Activated CD4-positive, alpha-beta T cell treated with anti-CD3 and anti-CD28 coated beads for 24 hours (primary cell): ENCODE measurements around the gene DOCK6.

Experiments used
- DNase-seq, 2 donors: peaks; one replicate each; pipeline ENCODE4 v3.0.0-alpha.2; 2020; ENCODE audit warnings: low read depth in 2 of 2

DOCK6 gene

GRCh38 chr19:11273989-11274388 lies 11.7 kb upstream of the DOCK6 start:
- DNase-seq = no peak

DNA sequence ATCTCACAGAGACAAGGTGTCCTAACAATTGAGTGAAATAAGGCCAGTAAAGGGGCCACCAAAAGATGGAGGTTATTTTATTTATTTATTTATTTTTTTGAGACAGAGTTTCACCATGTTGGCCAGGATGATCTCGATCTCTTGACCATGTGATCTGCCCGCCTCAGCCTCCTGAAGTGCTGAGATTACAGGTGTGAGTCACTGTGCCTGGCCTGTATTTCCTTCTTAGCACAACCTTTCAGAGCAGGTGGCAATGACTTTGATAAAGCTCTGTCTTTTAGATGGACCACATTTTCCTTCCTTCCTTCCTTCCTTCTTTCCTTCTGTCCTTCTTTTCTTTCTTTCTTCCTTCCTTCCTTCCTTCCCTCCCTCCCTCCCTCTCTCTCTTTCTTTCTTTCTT lies 11.0 kb upstream of the DOCK6 start:
- no peak for DNase-seq

- DNase-seq = no peak
Observed at GRCh38 chr19:11269408-11269807, 7.1 kb upstream of the DOCK6 start.

GRCh38 chr19:11268783-11269267 lies 6.5 kb upstream of the DOCK6 start:
- DNase-seq = no peak

DNA sequence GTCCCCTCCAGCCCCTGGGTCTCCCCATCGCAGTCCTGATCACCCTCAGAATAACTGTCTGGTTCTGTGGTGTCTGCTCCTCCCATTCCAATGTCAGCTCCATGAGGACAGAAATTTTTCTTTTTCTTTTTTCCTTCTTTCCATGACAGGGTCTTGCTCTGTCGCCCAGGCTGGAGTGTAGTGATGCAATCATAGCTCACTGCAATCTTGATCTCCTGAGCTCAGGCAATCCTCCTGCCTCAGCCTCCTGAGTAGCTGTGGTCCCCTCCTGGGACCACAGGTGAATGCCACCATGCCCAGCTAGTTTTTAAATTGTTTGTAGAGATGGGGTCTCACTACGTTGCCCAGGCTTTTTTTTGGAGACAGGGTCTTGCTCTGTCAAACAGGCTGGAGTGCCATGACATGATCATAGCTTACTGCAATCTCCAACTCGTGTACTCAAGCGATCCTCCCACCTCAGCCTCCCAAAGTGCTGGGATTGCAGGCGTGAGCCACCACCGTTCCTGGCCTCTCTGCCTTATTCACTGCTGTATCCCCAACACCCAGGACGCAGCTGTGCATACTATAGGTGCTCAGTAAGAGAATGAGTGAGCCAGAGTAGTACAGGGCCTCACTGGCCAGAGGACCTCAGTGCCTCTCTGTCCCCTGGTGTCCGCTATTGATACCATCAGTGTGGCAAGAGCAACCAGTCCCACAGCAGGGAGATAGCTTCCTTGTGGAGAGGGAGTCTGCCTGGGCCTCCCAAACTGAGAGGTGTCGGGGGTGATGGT lies 5.2 kb upstream of the DOCK6 start:
- no peak for DNase-seq

DNA sequence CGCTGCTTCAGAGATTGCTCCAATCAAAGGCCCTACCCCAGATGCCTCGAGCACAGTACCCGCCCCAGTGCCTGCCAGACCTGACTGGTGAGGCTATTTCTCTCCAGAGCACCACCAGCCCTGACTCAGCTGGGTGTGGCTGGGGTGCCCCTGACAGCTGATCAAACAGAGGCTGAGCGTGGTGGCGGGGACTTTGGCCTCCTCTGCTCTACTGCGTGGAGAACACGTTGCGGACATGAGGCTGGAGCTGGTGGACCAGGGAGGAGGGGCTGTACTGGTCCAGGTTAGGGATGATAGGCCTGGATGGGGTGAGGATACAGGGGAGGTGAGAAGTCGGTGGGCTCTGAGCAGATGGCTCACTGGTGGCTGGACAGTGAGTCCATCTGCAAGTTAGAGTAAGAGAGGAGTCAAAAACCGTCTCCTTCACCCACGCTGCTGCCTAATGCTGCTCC lies 3.5 kb upstream of the DOCK6 start:
- no peak for DNase-seq

DNA sequence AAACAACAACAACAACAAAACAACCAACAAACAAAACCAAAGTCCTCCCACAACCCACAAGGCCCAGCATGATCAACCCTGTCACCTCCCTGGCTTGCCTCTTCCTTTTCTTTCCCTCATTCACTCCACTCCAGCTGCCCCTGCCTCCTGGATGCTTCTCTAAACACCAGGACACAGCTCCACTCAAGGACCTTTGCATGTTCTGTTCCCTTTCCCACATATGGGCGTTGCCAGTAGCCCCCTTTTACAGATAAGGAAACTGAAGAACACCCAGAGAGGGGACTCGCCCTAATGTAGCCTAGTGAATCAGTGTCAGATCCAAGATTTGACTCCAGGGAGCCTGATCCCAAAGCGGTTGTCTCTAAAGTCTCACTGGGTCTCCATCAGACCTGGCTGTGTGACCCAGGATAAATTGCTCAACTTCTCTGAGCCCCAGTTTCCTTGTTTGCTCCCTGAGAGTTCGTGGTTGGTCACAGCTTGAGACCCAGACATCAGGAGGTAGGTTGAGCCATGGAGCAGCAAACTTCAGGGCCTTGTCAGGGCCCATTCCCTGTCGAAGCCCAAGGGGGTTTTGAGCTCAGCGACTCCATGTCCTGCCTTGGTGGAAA lies 3.0 kb upstream of the DOCK6 start:
- DNase-seq = no peak

- no peak for DNase-seq
Observed at GRCh38 chr19:11264452-11265176, 2.3 kb upstream of the DOCK6 start.

DNA sequence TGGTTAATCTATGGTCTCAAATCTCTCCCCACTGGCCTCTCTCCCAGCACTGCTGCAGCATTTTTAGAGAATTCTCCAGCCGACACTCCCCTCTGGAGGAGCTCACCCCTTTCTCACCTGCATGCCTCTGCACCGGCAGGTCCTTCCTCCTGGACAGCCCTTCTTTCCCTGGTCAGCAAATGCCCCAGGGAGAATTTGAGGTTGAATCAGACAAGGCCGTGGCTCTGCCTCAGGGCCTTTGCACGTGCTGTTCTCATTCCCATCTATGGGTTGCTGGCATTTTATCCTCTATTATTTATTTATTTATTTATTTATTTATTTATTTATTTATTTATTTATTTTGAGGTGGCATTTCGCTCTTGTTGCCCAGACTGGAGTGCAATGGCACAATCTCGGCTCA lies 1.4 kb upstream of the DOCK6 start:
- DNase-seq = no peak

DNA sequence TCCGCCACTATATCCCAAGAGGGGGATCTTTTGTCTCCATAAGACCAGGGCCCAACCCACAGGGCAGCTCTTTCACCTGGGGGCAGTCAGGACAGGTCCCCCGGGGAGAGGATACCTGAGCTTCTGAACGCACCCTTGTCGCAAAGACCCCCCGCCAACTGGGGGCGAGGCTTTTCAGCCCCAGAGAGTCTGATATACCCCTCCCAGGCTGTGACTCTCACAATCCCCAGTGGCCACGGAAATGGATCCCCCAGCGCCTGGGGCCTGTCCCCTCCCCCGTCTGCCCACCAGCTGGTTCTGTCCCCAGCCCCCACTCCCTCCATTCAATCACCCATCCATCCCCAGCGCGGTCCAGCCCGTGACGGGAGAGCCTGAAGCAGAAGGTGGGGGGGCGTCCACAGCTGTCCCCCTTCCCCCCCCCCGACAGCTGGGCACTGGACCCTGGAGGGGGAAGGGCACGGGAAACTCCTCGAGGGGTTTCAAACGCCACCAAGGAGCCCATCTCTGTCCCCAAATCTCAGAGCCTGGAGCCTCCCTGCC lies 823 bp downstream of the DOCK6 start:
- DNase-seq = no peak

GRCh38 chr19:11260996-11261395 lies 1.3 kb downstream of the DOCK6 start:
- DNase-seq = no peak

- DNase-seq = no peak
Observed at GRCh38 chr19:11257846-11258380, 4.4 kb downstream of the DOCK6 start.

GRCh38 chr19:11256189-11256588 lies 6.1 kb downstream of the DOCK6 start:
- DNase-seq = no peak

DNA sequence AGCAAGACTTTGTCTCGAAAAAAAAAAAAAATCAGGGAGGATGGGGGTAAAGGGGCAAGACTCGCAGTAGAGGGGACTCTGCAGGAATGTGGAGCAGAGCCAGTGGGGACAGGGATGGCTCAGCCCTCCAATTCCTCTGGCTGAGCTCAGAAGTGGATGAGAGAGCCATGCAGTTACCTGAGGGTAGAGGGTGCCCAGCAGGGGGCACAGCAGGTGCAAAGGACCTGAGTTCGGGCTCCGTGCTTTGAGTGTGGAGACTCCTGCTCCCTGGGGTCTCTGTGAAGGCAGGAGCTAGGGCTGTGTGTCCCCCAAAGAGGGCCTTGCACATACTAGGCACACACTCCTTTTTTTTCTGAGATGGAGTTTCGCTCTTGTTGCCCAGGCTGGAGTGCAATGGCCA lies 7.7 kb downstream of the DOCK6 start:
- DNase-seq = no peak

- no peak for DNase-seq
Observed at GRCh38 chr19:11252665-11253355, 9.5 kb downstream of the DOCK6 start.

- DNase-seq = no peak
Observed at GRCh38 chr19:11251650-11252314, 10.5 kb downstream of the DOCK6 start.

DNA sequence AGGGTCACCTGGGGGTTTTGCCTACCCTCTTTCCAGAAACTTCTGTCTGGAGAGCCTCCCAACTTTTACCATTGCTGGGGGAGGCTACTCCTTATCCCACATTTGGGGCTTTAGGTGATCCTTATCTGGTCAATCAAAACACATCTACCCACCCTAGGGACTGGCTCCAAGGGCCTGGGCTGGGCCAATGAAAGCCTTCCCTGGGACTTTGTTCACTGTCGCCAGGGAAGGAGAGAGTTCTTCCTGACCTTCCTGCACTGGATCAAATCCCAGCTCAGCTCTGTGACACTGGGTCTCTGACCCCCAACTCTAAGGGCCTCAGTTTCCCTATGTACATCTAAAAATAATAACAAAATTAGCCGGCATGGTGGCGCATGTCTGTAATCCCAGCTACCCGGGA lies 11.1 kb downstream of the DOCK6 start:
- DNase-seq = no peak

- no peak for DNase-seq
Observed at GRCh38 chr19:11248852-11249251, 13.5 kb downstream of the DOCK6 start.

GRCh38 chr19:11247934-11248333 lies 14.4 kb downstream of the DOCK6 start:
- no peak for DNase-seq

GRCh38 chr19:11247391-11247790 lies 14.9 kb downstream of the DOCK6 start:
- DNase-seq = no peak

DNA sequence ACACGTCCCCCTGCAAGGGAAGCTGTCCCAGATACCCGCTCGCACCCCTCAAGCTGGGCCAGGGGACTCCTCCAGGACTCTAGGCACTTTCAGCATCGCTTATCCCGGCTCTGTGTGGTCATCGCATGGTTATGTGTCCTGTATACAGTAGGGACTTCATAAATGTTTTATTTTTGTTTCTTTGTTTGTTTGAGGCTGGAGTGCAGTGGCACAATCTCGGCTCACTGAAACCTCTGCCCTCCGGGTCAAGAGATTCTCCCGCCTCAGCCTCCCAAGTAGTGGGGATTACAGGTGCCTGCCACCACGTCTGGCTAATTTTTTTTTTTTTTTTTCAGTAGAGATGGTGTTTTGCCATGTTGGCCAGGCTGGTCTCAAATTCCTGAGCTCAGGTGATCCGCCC lies 15.4 kb downstream of the DOCK6 start:
- no peak for DNase-seq
